Measurements from ENCODE around the gene DMXL1. TPM values are rescaled to one million over a fixed set of nuclear protein-coding genes. Genes with fewer than 3 reads are reported as not detected.
A peak's percentile ranks its signal among the peaks of the same experiment; 100 is the strongest.

Gene DMXL1
- total RNA-seq, 2 donors from 2014 or later: 47.8 to 51.8 TPM

DNA sequence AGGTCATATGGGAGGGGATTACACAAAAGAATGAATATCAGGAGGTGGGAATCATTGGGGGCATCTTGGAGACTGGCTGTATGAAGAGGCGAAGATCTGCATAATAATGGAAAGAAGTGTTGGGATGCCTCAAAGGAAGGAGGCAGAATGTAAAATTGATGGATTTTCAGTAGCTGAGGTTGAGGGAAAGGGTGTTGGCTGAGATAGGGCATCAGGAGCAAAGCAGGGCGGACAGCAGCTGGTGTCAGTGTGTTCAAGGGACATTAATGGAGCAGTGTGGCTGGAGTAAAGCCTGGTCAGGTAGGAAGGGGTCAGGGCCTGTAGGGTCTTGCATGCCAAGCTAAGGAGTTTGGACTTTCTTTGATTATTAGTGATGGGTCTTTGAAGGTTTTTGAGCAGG is 219.7 kb downstream of the DMXL1 start:
- peaks cover 22% of the 10 kb centered on the region for H3K9me3 Mint-ChIP-seq
- H3K27me3 Mint-ChIP-seq (ENCODE audit: insufficient read depth): no peaks in the 10 kb centered on the region
- H3K27me3 ChIP-seq (ENCODE audit: control insufficient read depth, insufficient read depth, low read length, poor library complexity, severe bottlenecking): no peaks in the 10 kb centered on the region
- H3K9ac ChIP-seq (ENCODE audit: extremely low read depth, low read length, poor library complexity, severe bottlenecking): no peak overlapping the region
- H3K36me3 Mint-ChIP-seq (ENCODE audit: low read depth): peaks cover 16% of the 10 kb centered on the region
- DNase-seq: no peak
- H3K9me3 ChIP-seq (ENCODE audit: control insufficient read depth, low read length): peaks cover 9% of the 10 kb centered on the region
- peaks cover 27% of the 10 kb centered on the region for H3K4me1 ChIP-seq (ENCODE audit: control insufficient read depth, insufficient read depth, low read length)
- peaks cover 13% of the 10 kb centered on the region for H3K36me3 ChIP-seq (ENCODE audit: control insufficient read depth, insufficient read depth, low read length)
- TF ChIP-seq, protein P1, sequence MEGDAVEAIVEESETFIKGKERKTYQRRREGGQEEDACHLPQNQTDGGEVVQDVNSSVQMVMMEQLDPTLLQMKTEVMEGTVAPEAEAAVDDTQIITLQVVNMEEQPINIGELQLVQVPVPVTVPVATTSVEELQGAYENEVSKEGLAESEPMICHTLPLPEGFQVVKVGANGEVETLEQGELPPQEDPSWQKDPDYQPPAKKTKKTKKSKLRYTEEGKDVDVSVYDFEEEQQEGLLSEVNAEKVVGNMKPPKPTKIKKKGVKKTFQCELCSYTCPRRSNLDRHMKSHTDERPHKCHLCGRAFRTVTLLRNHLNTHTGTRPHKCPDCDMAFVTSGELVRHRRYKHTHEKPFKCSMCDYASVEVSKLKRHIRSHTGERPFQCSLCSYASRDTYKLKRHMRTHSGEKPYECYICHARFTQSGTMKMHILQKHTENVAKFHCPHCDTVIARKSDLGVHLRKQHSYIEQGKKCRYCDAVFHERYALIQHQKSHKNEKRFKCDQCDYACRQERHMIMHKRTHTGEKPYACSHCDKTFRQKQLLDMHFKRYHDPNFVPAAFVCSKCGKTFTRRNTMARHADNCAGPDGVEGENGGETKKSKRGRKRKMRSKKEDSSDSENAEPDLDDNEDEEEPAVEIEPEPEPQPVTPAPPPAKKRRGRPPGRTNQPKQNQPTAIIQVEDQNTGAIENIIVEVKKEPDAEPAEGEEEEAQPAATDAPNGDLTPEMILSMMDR (conservative IDR thresholded peaks at IDR 0.05): no peak
- no peak overlapping the region for H3K27ac ChIP-seq (ENCODE audit: low read depth, low read length)
- peaks cover 59% of the 10 kb centered on the region for H3K4me1 Mint-ChIP-seq
- H3K4me3 ChIP-seq (ENCODE audit: low read length): peak overlapping the region; percentile 26
- H3K4me3 Mint-ChIP-seq: no peak overlapping the region
- 93 to 100% methylated on average over 2 of the region's 2 CpGs for WGBS, 2 experiments (ENCODE audit: insufficient coverage in 1 of 2, insufficient read length in 1 of 2)
- no peak overlapping the region for H3K27ac Mint-ChIP-seq

DNA sequence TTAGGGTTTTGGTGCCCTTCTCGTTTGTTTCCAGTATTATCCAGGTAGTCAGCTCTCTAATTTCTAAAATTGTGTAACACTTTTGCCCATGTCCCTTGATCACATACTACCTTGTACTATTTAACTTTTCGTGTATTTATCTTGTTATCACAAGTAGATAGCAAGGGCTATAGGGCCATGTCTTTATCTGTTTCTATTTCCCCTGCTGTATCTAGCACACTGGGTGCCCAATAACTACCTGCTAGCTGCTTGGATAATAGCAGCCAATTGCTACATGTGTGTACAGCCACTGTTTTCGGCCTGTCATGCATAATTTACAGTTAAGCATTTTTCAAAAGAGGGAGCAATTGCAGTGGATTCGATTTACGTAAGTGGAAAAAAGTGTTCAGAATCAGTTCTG is 220.2 kb downstream of the DMXL1 start:
- peaks cover 13% of the 10 kb centered on the region for H3K36me3 ChIP-seq (ENCODE audit: control insufficient read depth, insufficient read depth, low read length)
- TF ChIP-seq, protein P1 (conservative IDR thresholded peaks at IDR 0.05): no peak
- Mint-ChIP-seq H3K27me3 (ENCODE audit: insufficient read depth) (no peaks in the 10 kb centered on the region), H3K27ac (no peak overlapping the region), H3K4me1 (peaks cover 54% of the 10 kb centered on the region), H3K4me3 (no peak overlapping the region), H3K9me3 (peaks cover 22% of the 10 kb centered on the region), H3K36me3 (ENCODE audit: low read depth) (peaks cover 16% of the 10 kb centered on the region)
- peaks cover 9% of the 10 kb centered on the region for H3K9me3 ChIP-seq (ENCODE audit: control insufficient read depth, low read length)
- no peak overlapping the region for H3K27ac ChIP-seq (ENCODE audit: low read depth, low read length)
- WGBS, 2 experiments (ENCODE audit: insufficient coverage in 1 of 2, insufficient read length in 1 of 2): 83 to 87% methylated on average over 4 to 5 of the region's 5 CpGs
- DNase-seq: no peak
- H3K4me3 ChIP-seq (ENCODE audit: low read length): peak overlapping the region; percentile 26
- no peak overlapping the region for H3K9ac ChIP-seq (ENCODE audit: extremely low read depth, low read length, poor library complexity, severe bottlenecking)
- peaks cover 27% of the 10 kb centered on the region for H3K4me1 ChIP-seq (ENCODE audit: control insufficient read depth, insufficient read depth, low read length)
- no peaks in the 10 kb centered on the region for H3K27me3 ChIP-seq (ENCODE audit: control insufficient read depth, insufficient read depth, low read length, poor library complexity, severe bottlenecking)

DNA sequence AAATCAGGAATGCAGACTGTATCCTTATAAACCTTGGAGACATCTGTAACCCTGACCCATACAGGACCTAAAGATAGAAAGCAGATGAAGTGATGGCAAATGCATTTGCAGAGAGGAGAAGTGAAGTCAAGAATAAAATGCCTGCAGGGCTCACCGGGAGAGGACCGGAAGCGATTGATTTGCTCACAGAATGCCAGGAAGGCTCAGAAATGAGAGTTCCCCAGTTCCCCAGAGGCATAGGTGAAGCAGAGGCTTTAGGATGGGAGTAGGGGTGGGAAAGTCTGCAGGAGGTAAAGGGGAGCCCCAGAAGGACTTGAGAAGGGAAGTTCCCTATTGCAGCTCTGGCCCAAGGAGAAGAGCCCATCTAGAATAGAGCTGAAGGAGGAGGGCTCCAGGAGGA is 221.0 kb downstream of the DMXL1 start:
- H3K27ac ChIP-seq (ENCODE audit: low read depth, low read length): no peak overlapping the region
- 80% methylated on average over 3 of the region's 3 CpGs for WGBS, 2 experiments (ENCODE audit: insufficient coverage in 1 of 2, insufficient read length in 1 of 2)
- Mint-ChIP-seq H3K4me1 (peaks cover 49% of the 10 kb centered on the region), H3K9me3 (peaks cover 23% of the 10 kb centered on the region), H3K27ac (no peak overlapping the region), H3K36me3 (ENCODE audit: low read depth) (peaks cover 16% of the 10 kb centered on the region), H3K27me3 (ENCODE audit: insufficient read depth) (no peaks in the 10 kb centered on the region), H3K4me3 (no peak overlapping the region)
- peaks cover 27% of the 10 kb centered on the region for H3K4me1 ChIP-seq (ENCODE audit: control insufficient read depth, insufficient read depth, low read length)
- TF ChIP-seq, protein P1 (conservative IDR thresholded peaks at IDR 0.05): no peak
- H3K9me3 ChIP-seq (ENCODE audit: control insufficient read depth, low read length): peaks cover 9% of the 10 kb centered on the region
- peaks cover 13% of the 10 kb centered on the region for H3K36me3 ChIP-seq (ENCODE audit: control insufficient read depth, insufficient read depth, low read length)
- H3K9ac ChIP-seq (ENCODE audit: extremely low read depth, low read length, poor library complexity, severe bottlenecking): no peak overlapping the region
- no peak overlapping the region for H3K4me3 ChIP-seq (ENCODE audit: low read length)
- no peak for DNase-seq
- no peaks in the 10 kb centered on the region for H3K27me3 ChIP-seq (ENCODE audit: control insufficient read depth, insufficient read depth, low read length, poor library complexity, severe bottlenecking)

Data from endodermal cell (in vitro differentiated cells).